NB4 (cell line): Measurements from ENCODE around the gene ONECUT2.
"Not testable (repeated sequence)": the region's sequence is repeated elsewhere in the genome, so short reads cannot be mapped to it uniquely, and the experiment has no call there.

Source experiments
- MYC ChIP-seq: IDR thresholded peaks from 2 replicates; pipeline ENCODE4 v1.6.1; 2011; ENCODE audit warnings: low read depth, low read length
- POLR2A ChIP-seq: IDR thresholded peaks from 2 replicates; pipeline ENCODE4 v1.6.1; 2011; ENCODE audit warnings: mild to moderate bottlenecking; ENCODE audit not compliant: insufficient read length; ENCODE audit errors: extremely low read depth
- TF ChIP-seq, protein P1 (sequence below): IDR thresholded peaks from one replicate; pipeline ENCODE4 v1.5.1; 2012; ENCODE audit warnings: low read depth, low read length
- TF ChIP-seq, protein P2 (sequence below): IDR thresholded peaks from 2 replicates; pipeline ENCODE4 v1.6.1; 2011; ENCODE audit warnings: low read depth, low read length

DNA sequence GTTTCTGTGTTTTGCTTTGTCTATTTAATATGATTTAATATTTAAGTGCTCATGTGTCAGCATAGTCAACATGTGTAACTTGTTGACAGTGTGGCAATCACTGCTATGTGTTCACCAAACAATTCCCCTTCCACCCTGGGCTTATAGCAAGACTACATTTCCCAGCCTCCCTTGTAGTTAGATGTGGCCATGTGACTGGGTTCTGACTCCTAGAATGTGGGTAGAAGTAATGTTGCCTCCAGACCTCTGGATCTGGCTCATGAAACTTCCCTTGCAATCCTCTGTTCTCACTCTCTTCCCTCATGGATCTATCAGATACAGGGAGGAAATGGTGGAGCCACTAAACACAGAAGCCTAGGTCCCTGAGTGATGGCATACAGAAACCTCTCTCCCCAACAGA, 87.2 kb downstream of the ONECUT2 start:
- TF ChIP-seq, protein P1, sequence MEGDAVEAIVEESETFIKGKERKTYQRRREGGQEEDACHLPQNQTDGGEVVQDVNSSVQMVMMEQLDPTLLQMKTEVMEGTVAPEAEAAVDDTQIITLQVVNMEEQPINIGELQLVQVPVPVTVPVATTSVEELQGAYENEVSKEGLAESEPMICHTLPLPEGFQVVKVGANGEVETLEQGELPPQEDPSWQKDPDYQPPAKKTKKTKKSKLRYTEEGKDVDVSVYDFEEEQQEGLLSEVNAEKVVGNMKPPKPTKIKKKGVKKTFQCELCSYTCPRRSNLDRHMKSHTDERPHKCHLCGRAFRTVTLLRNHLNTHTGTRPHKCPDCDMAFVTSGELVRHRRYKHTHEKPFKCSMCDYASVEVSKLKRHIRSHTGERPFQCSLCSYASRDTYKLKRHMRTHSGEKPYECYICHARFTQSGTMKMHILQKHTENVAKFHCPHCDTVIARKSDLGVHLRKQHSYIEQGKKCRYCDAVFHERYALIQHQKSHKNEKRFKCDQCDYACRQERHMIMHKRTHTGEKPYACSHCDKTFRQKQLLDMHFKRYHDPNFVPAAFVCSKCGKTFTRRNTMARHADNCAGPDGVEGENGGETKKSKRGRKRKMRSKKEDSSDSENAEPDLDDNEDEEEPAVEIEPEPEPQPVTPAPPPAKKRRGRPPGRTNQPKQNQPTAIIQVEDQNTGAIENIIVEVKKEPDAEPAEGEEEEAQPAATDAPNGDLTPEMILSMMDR = not testable (repeated sequence)
- TF ChIP-seq POLR2A, MYC: not testable (repeated sequence)
- TF ChIP-seq, protein P2, sequence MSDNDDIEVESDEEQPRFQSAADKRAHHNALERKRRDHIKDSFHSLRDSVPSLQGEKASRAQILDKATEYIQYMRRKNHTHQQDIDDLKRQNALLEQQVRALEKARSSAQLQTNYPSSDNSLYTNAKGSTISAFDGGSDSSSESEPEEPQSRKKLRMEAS = not testable (repeated sequence)
